ENCODE results near the gene GUCY1A1. TPM values are rescaled to one million over a fixed set of nuclear protein-coding genes. Genes with fewer than 3 reads are reported as not detected.

Gene GUCY1A1
- total and polyA plus RNA-seq, 11 donors = 7.7 to 103 (median 63.6) TPM

GRCh38 chr4:155673453-155673979 lies 6.9 kb downstream of the GUCY1A1 start:
- Histone ChIP-seq H3K27me3 (peaks cover 0 to 4% (median 0%) of the 10 kb centered on the region in 9 donors), H3K27ac (peak overlapping the region in 9 of 12 donors; percentile 0 to 96 (median 24)), H3K9me3 (no peaks in the 10 kb centered on the region), H3K36me3 (peaks cover 0 to 7% (median 0%) of the 10 kb centered on the region in 9 donors), H3K4me1 (peaks cover 0 to 72% (median 27%) of the 10 kb centered on the region in 12 donors), H3K4me3 (peak overlapping the region in 1 of 12 donors; percentile 2)
- DNase-seq = no peak
- no peak for TF ChIP-seq POLR2A (IDR thresholded peaks at IDR 0.05)
- no peak for ATAC-seq
- 79 to 86% (median 81%) methylated on average over 3 of the region's 3 CpGs for WGBS, 4 donors
- intact Hi-C loops (cut with DNase I) = loop anchor here in 4 of 10 donors (5.0 to 10.0 kb wide), 3 partner anchors 91 to 146 kb away; no protein-coding TSS in a partner anchor

- H3K4me1 ChIP-seq = peaks cover 0 to 83% (median 33%) of the 10 kb centered on the region in 12 donors
- intact Hi-C loops (cut with DNase I) = loop anchor here in 4 of 10 donors (5.0 to 10.0 kb wide), 3 partner anchors 90 to 147 kb away; no protein-coding TSS in a partner anchor
- no peak for ATAC-seq
- peak overlapping the region in 1 of 12 donors; percentile 5 for H3K4me3 ChIP-seq
- H3K27me3 ChIP-seq = no peaks in the 10 kb centered on the region
- H3K27ac ChIP-seq = peak overlapping the region in 2 of 12 donors; percentile 41 to 96
- WGBS, 4 donors = 65 to 71% (median 70%) methylated on average over 6 of the region's 6 CpGs
- no peak for TF ChIP-seq POLR2A (IDR thresholded peaks at IDR 0.05)
- no peak for TF ChIP-seq CTCF (IDR thresholded peaks at IDR 0.05)
- DNase-seq = no peak
- no peaks in the 10 kb centered on the region for H3K9me3 ChIP-seq
- peaks cover 0 to 7% (median 0%) of the 10 kb centered on the region in 9 donors for H3K36me3 ChIP-seq
Observed at GRCh38 chr4:155674669-155675071, 8.0 kb downstream of the GUCY1A1 start.

GRCh38 chr4:155675709-155676429 lies 9.2 kb downstream of the GUCY1A1 start:
- Histone ChIP-seq H3K36me3 (peaks cover 0 to under 1% (median 0%) of the 10 kb centered on the region in 9 donors), H3K4me1 (peaks cover 0 to 83% (median 32%) of the 10 kb centered on the region in 12 donors), H3K4me3 (peak overlapping the region in 7 of 12 donors; percentile 2 to 29 (median 14)), H3K27me3 (no peaks in the 10 kb centered on the region), H3K27ac (peak overlapping the region; percentile 5 to 96 (median 52)), H3K9me3 (no peaks in the 10 kb centered on the region)
- no peak for DNase-seq
- intact Hi-C loops (cut with DNase I) = loop anchor here in 3 of 10 donors (10.0 kb wide), 2 partner anchors 89 to 99 kb away; no protein-coding TSS in a partner anchor
- ATAC-seq = peak; percentile 34 to 47 (median 42)
- 7 to 16% (median 11%) methylated on average over 2 of the region's 2 CpGs for WGBS, 4 donors
- no peak for TF ChIP-seq CTCF (IDR thresholded peaks at IDR 0.05)
- no peak for TF ChIP-seq POLR2A (IDR thresholded peaks at IDR 0.05)

GRCh38 chr4:155676430-155676825 lies 9.8 kb downstream of the GUCY1A1 start:
- 13 to 21% (median 19%) methylated on average over 4 of the region's 4 CpGs for WGBS, 4 donors
- DNase-seq = no peak
- Histone ChIP-seq H3K9me3 (no peaks in the 10 kb centered on the region), H3K27me3 (no peaks in the 10 kb centered on the region), H3K36me3 (no peaks in the 10 kb centered on the region), H3K4me1 (peaks cover 0 to 86% (median 30%) of the 10 kb centered on the region in 12 donors), H3K27ac (peak overlapping the region in 11 of 12 donors; percentile 30 to 96 (median 55)), H3K4me3 (peak overlapping the region in 7 of 12 donors; percentile 2 to 29 (median 14))
- no peak for TF ChIP-seq POLR2A (IDR thresholded peaks at IDR 0.05)
- TF ChIP-seq CTCF (IDR thresholded peaks at IDR 0.05) = no peak
- intact Hi-C loops (cut with DNase I) = loop anchor here in 3 of 10 donors (10.0 kb wide), 2 partner anchors 88 to 98 kb away; no protein-coding TSS in a partner anchor
- ATAC-seq = peak in 2 of 4 donors; percentile 32 to 40
